OCI-LY7 (cell line): ENCODE results near the gene TMEM225B. TPM values are rescaled to one million over a fixed set of nuclear protein-coding genes. Genes with fewer than 3 reads are reported as not detected.

Source experiments
- BruUV-seq: library from RNA; stranded (reverse); fragments of 400-500 nt; replicated peaks from 2 replicates; lab custom pipeline; 2021; lab: Mats Ljungman, UMichigan
- CTCF ChIA-PET: fragments of 300-600 bp; sonication (Branson Sonifier 250); formaldehyde crosslinking; loops from one replicate; lab custom pipeline; 2022; ENCODE audit warnings: antibody characterized with exemption; ENCODE audit not compliant: unreplicated experiment; lab: Charles Lee
- POLR2A ChIA-PET: fragments of 300-600 bp; sonication (Branson Sonifier 250); formaldehyde crosslinking; loops from one replicate; lab custom pipeline; 2022; ENCODE audit warnings: antibody characterized with exemption; lab: Charles Lee
- DNase-seq: peaks from one replicate; pipeline ENCODE4 v3.0.0-alpha.2; 2015; ENCODE audit warnings: low spot score
- H2AFZ ChIP-seq: fragments of 200-600 bp; sonication (generic), shearing (Covaris generic); 2 replicates; pipeline ENCODE4 v1.6.1; 2014; ENCODE audit warnings: mild to moderate bottlenecking, antibody characterized with exemption, low read length, moderate library complexity
- H3K27ac ChIP-seq: fragments of 200-600 bp; sonication (generic); 2 replicates; pipeline ENCODE4 v1.5.1; 2014; ENCODE audit warnings: mixed run types, low read depth, mild to moderate bottlenecking, moderate library complexity, low read length, inconsistent platforms; ENCODE audit not compliant: poor library complexity, severe bottlenecking
- H3K36me3 ChIP-seq: fragments of 200-600 bp; sonication (generic); 2 replicates; pipeline ENCODE4 v1.6.1; 2014; ENCODE audit warnings: mild to moderate bottlenecking, antibody characterized with exemption, low read length, moderate library complexity, mixed read lengths; ENCODE audit not compliant: insufficient read depth
- H3K4me1 ChIP-seq: fragments of 200-600 bp; sonication (generic); 2 replicates; pipeline ENCODE4 v1.5.1; 2014; ENCODE audit warnings: mild to moderate bottlenecking, low read length; ENCODE audit not compliant: insufficient read depth, poor library complexity, severe bottlenecking
- H3K4me2 ChIP-seq: fragments of 200-600 bp; sonication (generic); 2 replicates; pipeline ENCODE4 v1.6.1; 2014; ENCODE audit warnings: mild to moderate bottlenecking, low read length
- H3K4me3 ChIP-seq: fragments of 200-600 bp; sonication (generic); 2 replicates; pipeline ENCODE4 v1.5.1; 2014; ENCODE audit warnings: mild to moderate bottlenecking, low read depth, low read length; ENCODE audit not compliant: poor library complexity, severe bottlenecking
- H3K79me2 ChIP-seq: fragments of 200-600 bp; sonication (generic); 2 replicates; pipeline ENCODE4 v1.6.1; 2016; ENCODE audit warnings: low read depth, mild to moderate bottlenecking, low read length, moderate library complexity, mixed read lengths; ENCODE audit not compliant: insufficient read depth
- H3K9me2 ChIP-seq: fragments of 200-600 bp; sonication (generic); 2 replicates; pipeline ENCODE4 v1.6.1; 2016; ENCODE audit warnings: mild to moderate bottlenecking, low read length, mixed read lengths; ENCODE audit not compliant: insufficient read depth
- H3K9me3 ChIP-seq: fragments of 200-600 bp; sonication (generic); 2 replicates; pipeline ENCODE4 v1.6.1; 2014; ENCODE audit warnings: mild to moderate bottlenecking, mixed run types, low read length, mixed read lengths
- H4K20me1 ChIP-seq: fragments of 200-600 bp; sonication (generic); 2 replicates; pipeline ENCODE4 v1.6.1; 2014; ENCODE audit warnings: mild to moderate bottlenecking, antibody characterized with exemption, low read length, moderate library complexity, mixed read lengths; ENCODE audit not compliant: insufficient read depth
- EZH2phosphoT487 ChIP-seq: fragments of 200-600 bp; sonication (generic); IDR thresholded peaks from 2 replicates; pipeline ENCODE4 v1.6.1; 2018; ENCODE audit warnings: low read depth, borderline replicate concordance, mild to moderate bottlenecking, mixed run types, antibody characterized with exemption, low read length, moderate library complexity, mixed read lengths
- intact Hi-C: fragments of 100-400 bp; cut with micrococcal nuclease; formaldehyde crosslinking; loops from one replicate; pipeline ENCODE4 v1.10.0; 2022; ENCODE audit not compliant: unreplicated experiment
- total RNA-seq, 2 experiments: library from RNA; depleted of rRNA in 1 of 2; stranded (reverse); fragments of >200 nt in 1 of 2; shearing (Covaris generic) in 1 of 2; gene quantifications; 2 replicates each; pipeline ENCODE4 v1.2.3, GENCODE V29; 2014 to 2022
- TF ChIP-seq, protein P1 (sequence below): fragments of 200-600 bp; sonication (generic); conservative IDR thresholded peaks from 2 replicates; pipeline ENCODE4 v1.5.1; 2014; ENCODE audit warnings: mild to moderate bottlenecking, antibody characterized with exemption, low read length, moderate library complexity, mixed read lengths

Gene TMEM225B
- total RNA-seq, 2 experiments from 2014 or later = 2.4 TPM

DNA sequence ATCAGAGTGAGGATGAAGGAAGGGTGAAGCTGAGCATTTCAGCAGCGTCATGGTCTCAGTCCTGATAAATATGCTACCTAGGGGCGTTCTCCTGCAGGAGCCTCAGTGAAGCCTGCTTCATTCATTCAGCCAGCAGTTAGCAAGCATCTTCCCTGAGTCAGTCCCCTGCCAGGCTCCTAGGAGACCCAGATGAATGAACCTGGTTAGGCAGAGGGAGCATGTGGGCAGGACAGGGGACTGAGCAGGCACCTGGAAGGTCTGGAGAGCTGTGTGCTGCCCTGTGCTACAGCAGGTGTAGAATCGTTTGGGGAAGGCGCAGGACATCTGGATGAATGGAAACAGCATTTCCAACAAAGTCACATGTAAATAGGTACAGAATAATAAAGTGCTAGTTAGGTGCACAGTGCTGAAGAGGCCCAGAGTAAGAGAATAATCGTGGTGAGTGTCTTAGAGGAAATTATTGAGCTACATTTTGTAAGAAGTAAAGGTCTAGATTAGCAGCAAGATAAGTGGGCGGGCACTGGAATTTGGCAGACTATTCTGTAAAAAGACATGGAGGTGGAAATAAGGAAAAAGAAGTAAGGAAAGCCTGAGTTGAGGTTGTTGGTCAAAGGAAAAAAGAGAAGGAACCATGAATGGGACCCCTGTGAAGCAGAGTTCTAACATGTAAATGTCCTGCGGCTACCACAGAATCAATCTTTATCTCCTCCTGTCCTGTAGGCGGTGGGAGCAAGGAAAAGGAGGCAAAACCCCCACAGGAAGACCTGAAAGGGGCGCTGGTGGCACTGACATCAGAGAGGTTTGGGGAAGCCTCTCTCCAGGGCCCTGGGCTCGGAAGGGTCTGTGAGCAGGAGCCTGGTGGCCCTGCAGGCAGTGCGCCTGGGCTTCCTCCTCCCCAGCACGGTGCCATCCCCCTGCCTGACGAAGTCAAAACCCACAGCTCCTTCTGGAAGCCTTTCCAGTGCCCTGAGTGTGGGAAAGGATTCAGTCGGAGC, 30.7 kb downstream of the TMEM225B start:
- H3K79me2 ChIP-seq = no peaks in the 10 kb centered on the region
- H3K4me2 ChIP-seq = no peak overlapping the region
- H3K4me1 ChIP-seq = no peaks in the 10 kb centered on the region
- no peak for TF ChIP-seq EZH2phosphoT487
- TF ChIP-seq, protein P1, sequence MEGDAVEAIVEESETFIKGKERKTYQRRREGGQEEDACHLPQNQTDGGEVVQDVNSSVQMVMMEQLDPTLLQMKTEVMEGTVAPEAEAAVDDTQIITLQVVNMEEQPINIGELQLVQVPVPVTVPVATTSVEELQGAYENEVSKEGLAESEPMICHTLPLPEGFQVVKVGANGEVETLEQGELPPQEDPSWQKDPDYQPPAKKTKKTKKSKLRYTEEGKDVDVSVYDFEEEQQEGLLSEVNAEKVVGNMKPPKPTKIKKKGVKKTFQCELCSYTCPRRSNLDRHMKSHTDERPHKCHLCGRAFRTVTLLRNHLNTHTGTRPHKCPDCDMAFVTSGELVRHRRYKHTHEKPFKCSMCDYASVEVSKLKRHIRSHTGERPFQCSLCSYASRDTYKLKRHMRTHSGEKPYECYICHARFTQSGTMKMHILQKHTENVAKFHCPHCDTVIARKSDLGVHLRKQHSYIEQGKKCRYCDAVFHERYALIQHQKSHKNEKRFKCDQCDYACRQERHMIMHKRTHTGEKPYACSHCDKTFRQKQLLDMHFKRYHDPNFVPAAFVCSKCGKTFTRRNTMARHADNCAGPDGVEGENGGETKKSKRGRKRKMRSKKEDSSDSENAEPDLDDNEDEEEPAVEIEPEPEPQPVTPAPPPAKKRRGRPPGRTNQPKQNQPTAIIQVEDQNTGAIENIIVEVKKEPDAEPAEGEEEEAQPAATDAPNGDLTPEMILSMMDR = no peak
- ChIA-PET CTCF (no interaction called here), POLR2A (no interaction called here)
- no peak overlapping the region for H3K27ac ChIP-seq
- DNase-seq = no peak
- no peak overlapping the region for H3K4me3 ChIP-seq
- no peaks in the 10 kb centered on the region for H4K20me1 ChIP-seq
- no peak overlapping the region for H2AFZ ChIP-seq
- BruUV-seq = no TSS peak
- intact Hi-C loops = no loop called here
- no peaks in the 10 kb centered on the region for H3K9me3 ChIP-seq
- H3K36me3 ChIP-seq = peaks cover 80% of the 10 kb centered on the region; the same call in 1 of the 2 replicates
- H3K9me2 ChIP-seq = no peaks in the 10 kb centered on the region

- H3K27ac ChIP-seq = no peak overlapping the region
- H3K9me2 ChIP-seq = no peaks in the 10 kb centered on the region
- H3K4me3 ChIP-seq = no peak overlapping the region
- ChIA-PET POLR2A (no interaction called here), CTCF (no interaction called here)
- no peaks in the 10 kb centered on the region for H3K9me3 ChIP-seq
- no peaks in the 10 kb centered on the region for H3K79me2 ChIP-seq
- no peaks in the 10 kb centered on the region for H4K20me1 ChIP-seq
- no peaks in the 10 kb centered on the region for H3K4me1 ChIP-seq
- no peak for TF ChIP-seq EZH2phosphoT487
- TF ChIP-seq, protein P1 = no peak
- H2AFZ ChIP-seq = no peak overlapping the region
- no peak overlapping the region for H3K4me2 ChIP-seq
- BruUV-seq = no TSS peak
- no peak for DNase-seq
- intact Hi-C loops = no loop called here
- H3K36me3 ChIP-seq = peaks cover 71% of the 10 kb centered on the region; the same call in 1 of the 2 replicates
These were observed 31.6 kb downstream of the TMEM225B start for GRCh38 chr7:99629643-99630042.
